Peyer's patch (tissue), 4 donors: Measurements from ENCODE around the gene USP22.

ENCODE experiments used
- CTCF ChIP-seq, 6 experiments: fragments of 450-650 bp in 4 of 6; fragments of 200-600 bp in 2 of 6; sonication (generic) in 1 of 6; IDR thresholded peaks; one replicate each; pipeline ENCODE4 v1.5.1; 2017 to 2019; ENCODE audit warnings: antibody characterized with exemption in 6 of 6, mild to moderate bottlenecking in 3 of 6, moderate library complexity in 1 of 6
- POLR2A ChIP-seq, 2 donors: fragments of 450-650 bp; IDR thresholded peaks; one replicate each; pipeline ENCODE4 v1.5.1; 2017; ENCODE audit warnings: antibody characterized with exemption in 2 of 2, mild to moderate bottlenecking in 2 of 2, moderate library complexity in 2 of 2

- TF ChIP-seq CTCF (IDR thresholded peaks at IDR 0.05) (no peak), POLR2A (IDR thresholded peaks at IDR 0.05) (no peak)
Measured at GRCh38 chr17:20995164-20995872, 47.5 kb downstream of the USP22 start.
